ENCODE results near the gene TBC1D22A. TPM values are rescaled to one million over a fixed set of nuclear protein-coding genes. Genes with fewer than 3 reads are reported as not detected.

TBC1D22A gene
- total RNA-seq, 1 donor from 2014 or later, result 9.4 TPM

GRCh38 chr22:46906326-46907045, 144.0 kb downstream of the TBC1D22A start:
- DNase-seq (ENCODE audit: low spot score), result no peak

GRCh38 chr22:46907241-46908215, 145.1 kb downstream of the TBC1D22A start:
- no peak for DNase-seq (ENCODE audit: low spot score)

- DNase-seq (ENCODE audit: low spot score), result no peak
These were observed 146.2 kb downstream of the TBC1D22A start for GRCh38 chr22:46908641-46909107.

GRCh38 chr22:46909237-46910030, 147.0 kb downstream of the TBC1D22A start:
- no peak for DNase-seq (ENCODE audit: low spot score)

GRCh38 chr22:46910624-46911023, 148.2 kb downstream of the TBC1D22A start:
- DNase-seq (ENCODE audit: low spot score), result no peak

GRCh38 chr22:46911346-46911745, 148.9 kb downstream of the TBC1D22A start:
- DNase-seq (ENCODE audit: low spot score), result no peak

GRCh38 chr22:46913351-46913750, 150.9 kb downstream of the TBC1D22A start:
- no peak for DNase-seq (ENCODE audit: low spot score)

GRCh38 chr22:46914481-46914880, 152.0 kb downstream of the TBC1D22A start:
- DNase-seq (ENCODE audit: low spot score), result no peak

- no peak for DNase-seq (ENCODE audit: low spot score)
These were observed 152.8 kb downstream of the TBC1D22A start for GRCh38 chr22:46914916-46915894.

GRCh38 chr22:46915950-46916730, 153.7 kb downstream of the TBC1D22A start:
- DNase-seq (ENCODE audit: low spot score), result no peak

- peak; percentile 59 for DNase-seq (ENCODE audit: low spot score)
These were observed 154.7 kb downstream of the TBC1D22A start for GRCh38 chr22:46916886-46917770.

- DNase-seq (ENCODE audit: low spot score), result no peak
These were observed 155.3 kb downstream of the TBC1D22A start for GRCh38 chr22:46917771-46918101.

- no peak for DNase-seq (ENCODE audit: low spot score)
These were observed 155.7 kb downstream of the TBC1D22A start for GRCh38 chr22:46918197-46918596.

- no peak for DNase-seq (ENCODE audit: low spot score)
These were observed 159.6 kb downstream of the TBC1D22A start for GRCh38 chr22:46922037-46922436.

- DNase-seq (ENCODE audit: low spot score), result no peak
These were observed 160.9 kb downstream of the TBC1D22A start for GRCh38 chr22:46923394-46923793.

GRCh38 chr22:46925818-46926217, 163.4 kb downstream of the TBC1D22A start:
- DNase-seq (ENCODE audit: low spot score), result no peak

- no peak for DNase-seq (ENCODE audit: low spot score)
These were observed 166.7 kb downstream of the TBC1D22A start for GRCh38 chr22:46929046-46929709.

GRCh38 chr22:46929710-46930204, 167.3 kb downstream of the TBC1D22A start:
- no peak for DNase-seq (ENCODE audit: low spot score)
